SK-N-SH treated with all-trans-retinoic acid at 6 μM for 48 hours (cell line): ENCODE data around the gene KLHL35.

Experiments used
- CSDC2 ChIP-seq: fragments of 250-450 bp; sonication (Bioruptor Pico); IDR thresholded peaks from 2 replicates; pipeline ENCODE4 v1.5.0; 2020; ENCODE audit warnings: mild to moderate bottlenecking, moderate library complexity
- ESRRG ChIP-seq: fragments of 250-450 bp; sonication (Bioruptor Pico); IDR thresholded peaks from 2 replicates; pipeline ENCODE4 v1.6.1; 2021; ENCODE audit warnings: mild to moderate bottlenecking
- RARB ChIP-seq: fragments of 250-450 bp; sonication (Bioruptor Pico); IDR thresholded peaks from 2 replicates; pipeline ENCODE4 v1.8.0; 2021; ENCODE audit warnings: mild to moderate bottlenecking, moderate library complexity
- SNAI2 ChIP-seq: fragments of 250-450 bp; sonication (Bioruptor Pico); IDR thresholded peaks from 2 replicates; pipeline ENCODE4 v1.5.0; 2020; ENCODE audit warnings: mild to moderate bottlenecking, moderate library complexity
- TOX ChIP-seq: fragments of 250-450 bp; sonication (Bioruptor Pico); IDR thresholded peaks from 2 replicates; pipeline ENCODE4 v1.8.0; 2021; ENCODE audit warnings: mild to moderate bottlenecking, moderate library complexity, borderline replicate concordance
- ZC3H10 ChIP-seq: fragments of 250-450 bp; sonication (Bioruptor Pico); IDR thresholded peaks from 2 replicates; pipeline ENCODE4 v1.5.1; 2021; ENCODE audit warnings: mild to moderate bottlenecking, moderate library complexity
- ZFP30 ChIP-seq: fragments of 450-650 bp; formaldehyde crosslinking; IDR thresholded peaks from 2 replicates; pipeline ENCODE4 v1.5.0; 2022; ENCODE audit warnings: mild to moderate bottlenecking, moderate library complexity
- ZNF565 ChIP-seq: fragments of 450-650 bp; formaldehyde crosslinking; conservative IDR thresholded peaks from 2 replicates; pipeline ENCODE4 v1.5.0; 2020; ENCODE audit warnings: low read depth, mild to moderate bottlenecking, moderate library complexity
- TF ChIP-seq, protein P1 (sequence below): fragments of 250-450 bp; sonication (Bioruptor Pico); IDR thresholded peaks from 2 replicates; pipeline ENCODE4 v1.8.0; 2020; ENCODE audit warnings: mild to moderate bottlenecking, moderate library complexity, borderline replicate concordance
- TF ChIP-seq, protein P2 (sequence below): fragments of 250-450 bp; sonication (Bioruptor Pico); IDR thresholded peaks from 2 replicates; pipeline ENCODE4 v1.8.0; 2021; ENCODE audit warnings: low read depth, mild to moderate bottlenecking, moderate library complexity, borderline replicate concordance
- TF ChIP-seq, protein P3 (sequence below): fragments of 250-450 bp; sonication (Bioruptor Pico); IDR thresholded peaks from 2 replicates; pipeline ENCODE4 v1.5.1; 2021; ENCODE audit warnings: mild to moderate bottlenecking, moderate library complexity

DNA sequence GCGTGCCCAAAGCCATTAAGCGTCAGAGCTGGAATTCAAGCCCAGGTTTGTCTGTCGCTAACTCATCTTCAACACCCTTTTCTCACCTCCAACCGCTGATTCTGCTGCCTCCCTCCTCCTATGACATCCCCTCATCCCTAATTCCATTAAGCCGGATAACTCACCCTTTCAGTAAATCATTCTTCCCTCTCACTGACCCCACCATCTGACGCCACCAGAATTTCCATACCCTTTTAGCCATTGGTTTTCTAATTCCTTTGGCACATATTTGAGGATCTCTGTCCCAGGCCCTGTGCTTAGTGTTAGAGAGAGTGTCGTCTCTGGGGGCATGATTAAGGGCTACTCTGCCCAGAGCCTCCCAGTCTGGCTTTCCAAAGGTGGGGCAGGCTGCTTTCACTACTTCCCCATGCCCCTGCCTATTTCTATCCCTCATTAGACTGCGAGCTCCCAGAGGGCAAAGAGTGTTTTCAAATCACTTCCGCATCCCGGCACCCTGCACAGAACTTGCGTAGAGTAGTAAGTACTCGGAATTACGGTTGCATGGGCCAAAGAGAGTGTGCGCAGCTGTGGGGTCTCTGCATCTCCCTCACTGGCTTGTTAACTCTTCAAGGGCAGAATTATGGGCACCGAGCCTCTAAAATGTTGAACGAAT lies 3.9 kb downstream of the KLHL35 start:
- no peak for TF ChIP-seq ZFP30 (CRISPR knock-in tag)
- TF ChIP-seq SNAI2 (CRISPR knock-in tag), result no peak
- TF ChIP-seq ESRRG (CRISPR knock-in tag), result no peak
- TF ChIP-seq TOX, result no peak
- no peak for TF ChIP-seq ZC3H10 (CRISPR knock-in tag)
- TF ChIP-seq, protein P1, sequence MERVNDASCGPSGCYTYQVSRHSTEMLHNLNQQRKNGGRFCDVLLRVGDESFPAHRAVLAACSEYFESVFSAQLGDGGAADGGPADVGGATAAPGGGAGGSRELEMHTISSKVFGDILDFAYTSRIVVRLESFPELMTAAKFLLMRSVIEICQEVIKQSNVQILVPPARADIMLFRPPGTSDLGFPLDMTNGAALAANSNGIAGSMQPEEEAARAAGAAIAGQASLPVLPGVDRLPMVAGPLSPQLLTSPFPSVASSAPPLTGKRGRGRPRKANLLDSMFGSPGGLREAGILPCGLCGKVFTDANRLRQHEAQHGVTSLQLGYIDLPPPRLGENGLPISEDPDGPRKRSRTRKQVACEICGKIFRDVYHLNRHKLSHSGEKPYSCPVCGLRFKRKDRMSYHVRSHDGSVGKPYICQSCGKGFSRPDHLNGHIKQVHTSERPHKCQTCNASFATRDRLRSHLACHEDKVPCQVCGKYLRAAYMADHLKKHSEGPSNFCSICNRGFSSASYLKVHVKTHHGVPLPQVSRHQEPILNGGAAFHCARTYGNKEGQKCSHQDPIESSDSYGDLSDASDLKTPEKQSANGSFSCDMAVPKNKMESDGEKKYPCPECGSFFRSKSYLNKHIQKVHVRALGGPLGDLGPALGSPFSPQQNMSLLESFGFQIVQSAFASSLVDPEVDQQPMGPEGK (CRISPR knock-in tag), result no peak
- no peak for TF ChIP-seq RARB (CRISPR knock-in tag)
- no peak for TF ChIP-seq CSDC2 (CRISPR knock-in tag)
- no peak for TF ChIP-seq ZNF565
- TF ChIP-seq, protein P2, sequence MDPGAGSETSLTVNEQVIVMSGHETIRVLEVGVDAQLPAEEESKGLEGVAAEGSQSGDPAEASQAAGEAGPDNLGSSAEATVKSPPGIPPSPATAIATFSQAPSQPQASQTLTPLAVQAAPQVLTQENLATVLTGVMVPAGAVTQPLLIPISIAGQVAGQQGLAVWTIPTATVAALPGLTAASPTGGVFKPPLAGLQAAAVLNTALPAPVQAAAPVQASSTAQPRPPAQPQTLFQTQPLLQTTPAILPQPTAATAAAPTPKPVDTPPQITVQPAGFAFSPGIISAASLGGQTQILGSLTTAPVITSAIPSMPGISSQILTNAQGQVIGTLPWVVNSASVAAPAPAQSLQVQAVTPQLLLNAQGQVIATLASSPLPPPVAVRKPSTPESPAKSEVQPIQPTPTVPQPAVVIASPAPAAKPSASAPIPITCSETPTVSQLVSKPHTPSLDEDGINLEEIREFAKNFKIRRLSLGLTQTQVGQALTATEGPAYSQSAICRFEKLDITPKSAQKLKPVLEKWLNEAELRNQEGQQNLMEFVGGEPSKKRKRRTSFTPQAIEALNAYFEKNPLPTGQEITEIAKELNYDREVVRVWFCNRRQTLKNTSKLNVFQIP (CRISPR knock-in tag), result no peak
- TF ChIP-seq, protein P3, sequence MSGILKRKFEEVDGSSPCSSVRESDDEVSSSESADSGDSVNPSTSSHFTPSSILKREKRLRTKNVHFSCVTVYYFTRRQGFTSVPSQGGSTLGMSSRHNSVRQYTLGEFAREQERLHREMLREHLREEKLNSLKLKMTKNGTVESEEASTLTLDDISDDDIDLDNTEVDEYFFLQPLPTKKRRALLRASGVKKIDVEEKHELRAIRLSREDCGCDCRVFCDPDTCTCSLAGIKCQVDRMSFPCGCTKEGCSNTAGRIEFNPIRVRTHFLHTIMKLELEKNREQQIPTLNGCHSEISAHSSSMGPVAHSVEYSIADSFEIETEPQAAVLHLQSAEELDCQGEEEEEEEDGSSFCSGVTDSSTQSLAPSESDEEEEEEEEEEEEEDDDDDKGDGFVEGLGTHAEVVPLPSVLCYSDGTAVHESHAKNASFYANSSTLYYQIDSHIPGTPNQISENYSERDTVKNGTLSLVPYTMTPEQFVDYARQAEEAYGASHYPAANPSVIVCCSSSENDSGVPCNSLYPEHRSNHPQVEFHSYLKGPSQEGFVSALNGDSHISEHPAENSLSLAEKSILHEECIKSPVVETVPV, result no peak
